ENCODE measurements around the gene RASGRP1.

The RASGRP1 gene

DNA sequence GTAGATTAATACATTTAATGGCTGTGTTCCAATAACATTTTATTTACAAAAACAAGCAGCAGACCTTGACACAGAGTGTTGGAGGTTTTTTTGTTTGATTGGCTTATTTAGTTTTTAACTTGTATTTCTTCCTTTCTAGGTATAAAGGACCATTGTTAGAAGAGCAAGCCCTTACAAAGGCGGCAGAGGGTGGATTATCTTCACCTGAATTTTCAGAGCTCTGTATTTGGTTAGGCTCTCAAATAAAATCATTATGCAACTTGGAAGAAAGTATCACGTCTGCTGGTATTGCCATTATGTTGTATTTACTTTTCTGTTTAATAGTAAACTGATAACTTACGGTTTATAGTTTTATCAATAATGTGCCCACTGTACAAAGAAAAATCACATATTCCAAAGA, 100.7 kb downstream of the RASGRP1 start:
- no peaks in the 10 kb centered on the region for H3K27me3 Mint-ChIP-seq (ENCODE audit: low read depth)

DNA sequence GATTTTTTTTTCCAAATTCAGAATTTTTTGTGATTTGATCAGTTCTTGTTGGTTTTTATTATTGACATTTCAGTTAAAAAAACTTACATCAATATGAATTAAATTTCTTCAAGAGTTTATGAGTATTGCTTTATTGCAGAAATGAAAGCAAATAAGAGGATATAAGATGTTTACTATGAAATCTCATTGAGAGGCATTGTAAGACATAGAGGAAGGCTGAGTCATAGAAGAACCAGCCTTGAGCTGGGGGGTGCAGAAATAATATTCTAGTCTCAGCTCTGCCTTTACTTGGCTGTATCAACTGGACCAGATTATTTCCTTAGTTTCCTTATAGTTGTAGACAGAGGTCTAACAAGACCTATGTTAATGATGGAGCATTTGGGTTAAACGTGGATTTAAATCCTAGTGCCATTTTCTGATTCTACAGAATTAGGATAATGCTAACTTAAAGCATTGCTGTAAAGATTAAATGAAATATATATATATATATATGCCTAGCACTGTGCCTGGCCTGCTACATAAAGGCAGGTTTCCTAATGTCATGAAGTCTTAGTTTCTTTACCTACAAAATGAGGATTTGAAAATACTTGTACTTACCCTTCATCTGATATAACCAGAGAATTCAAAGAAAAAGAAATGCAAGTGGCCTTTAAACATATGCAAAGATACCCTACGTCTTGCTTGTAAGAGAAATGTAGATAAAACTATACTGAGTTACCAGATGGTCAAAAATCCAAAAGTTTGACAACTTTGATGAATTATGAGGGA, 103.4 kb downstream of the RASGRP1 start:
- Mint-ChIP-seq H3K9me3 (no peaks in the 10 kb centered on the region), H3K27ac (no peak overlapping the region), H3K4me3 (no peak overlapping the region), H3K4me1 (no peaks in the 10 kb centered on the region), H3K27me3 (ENCODE audit: low read depth) (no peaks in the 10 kb centered on the region), H3K36me3 (ENCODE audit: low read depth) (peaks cover 5% of the 10 kb centered on the region)
- TF ChIP-seq, protein P1, sequence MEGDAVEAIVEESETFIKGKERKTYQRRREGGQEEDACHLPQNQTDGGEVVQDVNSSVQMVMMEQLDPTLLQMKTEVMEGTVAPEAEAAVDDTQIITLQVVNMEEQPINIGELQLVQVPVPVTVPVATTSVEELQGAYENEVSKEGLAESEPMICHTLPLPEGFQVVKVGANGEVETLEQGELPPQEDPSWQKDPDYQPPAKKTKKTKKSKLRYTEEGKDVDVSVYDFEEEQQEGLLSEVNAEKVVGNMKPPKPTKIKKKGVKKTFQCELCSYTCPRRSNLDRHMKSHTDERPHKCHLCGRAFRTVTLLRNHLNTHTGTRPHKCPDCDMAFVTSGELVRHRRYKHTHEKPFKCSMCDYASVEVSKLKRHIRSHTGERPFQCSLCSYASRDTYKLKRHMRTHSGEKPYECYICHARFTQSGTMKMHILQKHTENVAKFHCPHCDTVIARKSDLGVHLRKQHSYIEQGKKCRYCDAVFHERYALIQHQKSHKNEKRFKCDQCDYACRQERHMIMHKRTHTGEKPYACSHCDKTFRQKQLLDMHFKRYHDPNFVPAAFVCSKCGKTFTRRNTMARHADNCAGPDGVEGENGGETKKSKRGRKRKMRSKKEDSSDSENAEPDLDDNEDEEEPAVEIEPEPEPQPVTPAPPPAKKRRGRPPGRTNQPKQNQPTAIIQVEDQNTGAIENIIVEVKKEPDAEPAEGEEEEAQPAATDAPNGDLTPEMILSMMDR (IDR thresholded peaks at IDR 0.05; ENCODE audit: unreplicated experiment in 3 of 3) = no peak

More for the DNA sequence above, 100.7 kb downstream of the RASGRP1 start:
- Mint-ChIP-seq H3K4me3 (no peak overlapping the region), H3K36me3 (ENCODE audit: low read depth) (peaks cover 17% of the 10 kb centered on the region), H3K9me3 (no peaks in the 10 kb centered on the region), H3K27ac (no peak overlapping the region), H3K4me1 (no peaks in the 10 kb centered on the region)
- TF ChIP-seq, protein P1 (IDR thresholded peaks at IDR 0.05; ENCODE audit: unreplicated experiment in 3 of 3) = no peak

DNA sequence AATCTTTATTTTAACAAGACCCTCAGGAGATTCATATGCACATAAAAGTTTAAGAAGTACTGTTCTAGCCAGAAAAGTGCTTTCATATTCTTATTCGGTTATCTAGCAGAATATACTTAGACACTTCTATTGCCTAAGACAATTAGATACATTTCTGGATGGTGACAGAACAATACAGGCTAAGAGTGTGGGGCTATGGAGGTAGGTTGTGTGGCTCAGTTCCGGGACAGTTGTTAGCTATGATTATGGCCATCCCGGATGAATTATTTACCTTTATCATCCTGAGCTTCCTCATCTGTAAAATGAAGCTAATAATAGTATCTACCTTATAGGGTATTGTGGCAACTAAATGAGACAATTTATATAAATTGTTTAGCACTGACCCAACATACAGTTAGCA, 104.1 kb downstream of the RASGRP1 start:
- Mint-ChIP-seq H3K36me3 (ENCODE audit: low read depth) (no peaks in the 10 kb centered on the region), H3K9me3 (no peaks in the 10 kb centered on the region), H3K27ac (no peak overlapping the region), H3K4me3 (no peak overlapping the region), H3K27me3 (ENCODE audit: low read depth) (no peaks in the 10 kb centered on the region), H3K4me1 (no peaks in the 10 kb centered on the region)
- TF ChIP-seq, protein P1 (IDR thresholded peaks at IDR 0.05; ENCODE audit: unreplicated experiment in 3 of 3) = no peak

DNA sequence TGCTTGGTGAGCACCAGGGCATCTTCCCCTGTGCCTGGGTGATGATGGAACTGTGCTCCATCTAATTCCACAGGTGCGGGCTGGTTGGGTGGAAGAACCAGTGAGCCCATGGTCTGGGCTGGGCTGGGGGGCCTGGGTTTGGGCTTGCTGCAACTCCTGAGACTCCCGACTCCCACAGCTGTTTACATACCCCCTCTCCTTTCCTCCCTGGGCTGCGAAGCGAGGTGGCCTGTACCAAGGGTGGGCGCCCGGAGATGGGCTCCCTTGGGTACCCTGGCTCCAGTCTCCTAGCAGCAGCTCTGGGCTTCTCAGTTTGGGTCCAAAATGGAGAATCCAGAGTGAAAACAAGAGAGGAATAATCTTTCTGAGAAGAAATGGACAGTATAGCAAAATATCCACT, 105.1 kb downstream of the RASGRP1 start:
- no peaks in the 10 kb centered on the region for H3K27me3 Mint-ChIP-seq (ENCODE audit: low read depth)

DNA sequence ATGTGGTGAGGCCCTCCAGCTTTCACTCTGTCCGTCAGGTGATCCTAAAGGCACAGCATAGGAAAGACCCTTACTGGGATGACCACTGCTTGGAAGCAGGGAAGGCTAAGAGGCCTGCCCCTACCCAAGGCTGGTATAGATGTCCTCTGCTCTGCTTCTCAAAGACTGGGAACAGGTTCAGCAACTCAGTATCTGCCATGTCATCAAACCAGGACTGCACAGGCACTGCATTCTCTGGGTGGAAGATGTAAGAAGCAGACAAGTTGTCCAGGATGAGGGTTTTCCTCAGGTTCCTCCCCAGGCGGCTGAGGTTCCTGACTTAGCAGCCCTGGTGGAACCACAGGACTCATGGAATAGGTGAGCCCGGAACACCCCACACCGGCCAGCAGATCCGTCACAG, 106.0 kb downstream of the RASGRP1 start:
- H3K4me3 Mint-ChIP-seq = no peak overlapping the region
- TF ChIP-seq, protein P1 (IDR thresholded peaks at IDR 0.05; ENCODE audit: unreplicated experiment in 3 of 3) = no peak
- H3K36me3 Mint-ChIP-seq (ENCODE audit: low read depth) = no peaks in the 10 kb centered on the region
- H3K27ac Mint-ChIP-seq = no peak overlapping the region
- H3K4me1 Mint-ChIP-seq = peaks cover 8% of the 10 kb centered on the region
- H3K9me3 Mint-ChIP-seq = no peaks in the 10 kb centered on the region
- H3K27me3 Mint-ChIP-seq (ENCODE audit: low read depth) = no peaks in the 10 kb centered on the region

More for the DNA sequence above, 105.1 kb downstream of the RASGRP1 start:
- TF ChIP-seq, protein P1 (IDR thresholded peaks at IDR 0.05; ENCODE audit: unreplicated experiment in 3 of 3) = no peak
- H3K27ac Mint-ChIP-seq = no peak overlapping the region
- H3K4me3 Mint-ChIP-seq = no peak overlapping the region
- H3K36me3 Mint-ChIP-seq (ENCODE audit: low read depth) = no peaks in the 10 kb centered on the region
- no peaks in the 10 kb centered on the region for H3K9me3 Mint-ChIP-seq
- H3K4me1 Mint-ChIP-seq = peaks cover 8% of the 10 kb centered on the region

DNA sequence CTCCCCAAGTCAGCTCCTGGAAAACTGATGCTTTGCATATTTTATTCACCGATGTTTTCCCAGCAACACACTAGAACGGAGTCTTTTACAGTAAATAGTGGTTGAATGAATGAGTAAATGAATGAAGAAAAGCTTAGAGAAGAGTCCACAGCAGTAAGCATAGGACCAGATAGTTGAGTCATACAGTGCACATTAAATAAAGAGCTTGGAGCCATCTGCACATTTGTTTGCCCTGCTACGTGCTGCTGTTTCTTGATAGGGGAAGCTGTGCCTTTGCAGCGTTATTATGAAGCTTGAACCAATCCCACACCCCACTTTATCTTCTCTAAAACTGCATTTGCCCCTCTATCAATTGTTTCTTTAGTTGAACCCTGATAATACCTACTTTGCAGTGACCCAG, 109.5 kb downstream of the RASGRP1 start:
- Mint-ChIP-seq H3K36me3 (ENCODE audit: low read depth) (no peaks in the 10 kb centered on the region), H3K4me1 (peaks cover 8% of the 10 kb centered on the region), H3K27ac (peak overlapping the region; percentile 99), H3K27me3 (ENCODE audit: low read depth) (peaks cover 9% of the 10 kb centered on the region), H3K4me3 (peak overlapping the region; percentile 91 to 97 (median 93)), H3K9me3 (no peaks in the 10 kb centered on the region)
- TF ChIP-seq, protein P1 (IDR thresholded peaks at IDR 0.05; ENCODE audit: unreplicated experiment in 3 of 3) = no peak
